Activated T-cell treated with anti-CD3 and anti-CD28 coated beads for 48 hours (primary cell): Measurements from ENCODE around the gene SNTG2.
A peak's percentile ranks its signal among the peaks of the same experiment; 100 is the strongest.

Experiments
- DNase-seq: peaks from one replicate; pipeline ENCODE4 v3.0.0-alpha.2; 2020; ENCODE audit warnings: low read depth

SNTG2 gene

GRCh38 chr2:1002350-1002749 is 51.7 kb downstream of the SNTG2 start:
- no peak for DNase-seq

- DNase-seq, result no peak
These were observed 53.7 kb downstream of the SNTG2 start for GRCh38 chr2:1004398-1004797.

- no peak for DNase-seq
These were observed 59.8 kb downstream of the SNTG2 start for GRCh38 chr2:1010415-1010930.

GRCh38 chr2:1011006-1011405 is 60.4 kb downstream of the SNTG2 start:
- no peak for DNase-seq

GRCh38 chr2:1011985-1012384 is 61.3 kb downstream of the SNTG2 start:
- no peak for DNase-seq

- DNase-seq, result no peak
These were observed 64.2 kb downstream of the SNTG2 start for GRCh38 chr2:1014802-1015201.

GRCh38 chr2:1016500-1016899 is 65.9 kb downstream of the SNTG2 start:
- no peak for DNase-seq

- no peak for DNase-seq
These were observed 67.2 kb downstream of the SNTG2 start for GRCh38 chr2:1017827-1018226.

- no peak for DNase-seq
These were observed 69.6 kb downstream of the SNTG2 start for GRCh38 chr2:1020206-1020605.

- DNase-seq, result no peak
These were observed 71.5 kb downstream of the SNTG2 start for GRCh38 chr2:1022178-1022577.

GRCh38 chr2:1024981-1025380 is 74.3 kb downstream of the SNTG2 start:
- no peak for DNase-seq

- no peak for DNase-seq
These were observed 75.5 kb downstream of the SNTG2 start for GRCh38 chr2:1026141-1026540.

- DNase-seq, result no peak
These were observed 78.2 kb downstream of the SNTG2 start for GRCh38 chr2:1028831-1029230.

- DNase-seq, result peak; percentile 17
These were observed 81.4 kb downstream of the SNTG2 start for GRCh38 chr2:1032030-1032429.

GRCh38 chr2:1033069-1033468 is 82.4 kb downstream of the SNTG2 start:
- DNase-seq, result no peak

- no peak for DNase-seq
These were observed 86.4 kb downstream of the SNTG2 start for GRCh38 chr2:1037066-1037465.

GRCh38 chr2:1039549-1039948 is 88.9 kb downstream of the SNTG2 start:
- no peak for DNase-seq

- DNase-seq, result no peak
These were observed 90.6 kb downstream of the SNTG2 start for GRCh38 chr2:1041012-1041805.

GRCh38 chr2:1045109-1045508 is 94.5 kb downstream of the SNTG2 start:
- DNase-seq, result no peak

- DNase-seq, result no peak
These were observed 95.4 kb downstream of the SNTG2 start for GRCh38 chr2:1046067-1046466.

GRCh38 chr2:1047485-1047884 is 96.8 kb downstream of the SNTG2 start:
- DNase-seq, result no peak

- no peak for DNase-seq
These were observed 99.0 kb downstream of the SNTG2 start for GRCh38 chr2:1049691-1050090.

GRCh38 chr2:1051075-1051474 is 100.4 kb downstream of the SNTG2 start:
- no peak for DNase-seq

- DNase-seq, result no peak
These were observed 102.1 kb downstream of the SNTG2 start for GRCh38 chr2:1052771-1053191.
